GM12878 (cell line): ENCODE measurements around the gene HBB. TPM values are rescaled to one million over a fixed set of nuclear protein-coding genes. Genes with fewer than 3 reads are reported as not detected.
"Not testable (repeated sequence)": the region's sequence is repeated elsewhere in the genome, so short reads cannot be mapped to it uniquely, and the experiment has no call there.

Experiments used
- ATAC-seq: fragments of 200-7000 bp; cut with Tn5 transposase; 3 replicates; pipeline ENCODE4 v1.9.1; 2020; ENCODE audit warnings: mild to moderate bottlenecking, moderate library complexity
- BruUV-seq: library from RNA; stranded (reverse); fragments of 400-500 nt; replicated peaks from 2 replicates; lab custom pipeline; 2021; lab: Mats Ljungman, UMichigan
- CTCF ChIA-PET: fragments of 300-600 bp; sonication (Branson Sonifier 250); formaldehyde crosslinking; extraction: SDS; loops from one replicate; lab custom pipeline; 2021; ENCODE audit warnings: inconsistent platforms; lab: Yijun Ruan, JAX
- POLR2A ChIA-PET: fragments of 350-600 bp; formaldehyde crosslinking; extraction: SDS; loops from one replicate; lab custom pipeline; 2021; ENCODE audit warnings: inconsistent platforms; lab: Charles Lee
- RAD21 ChIA-PET: fragments of 300-600 bp; sonication (Branson Sonifier 250); formaldehyde crosslinking; loops from one replicate; lab custom pipeline; 2023; ENCODE audit warnings: antibody characterized with exemption; ENCODE audit not compliant: unreplicated experiment; lab: Charles Lee
- SMC1A ChIA-PET: fragments of 300-600 bp; sonication (Branson Sonifier 250); formaldehyde crosslinking; loops from one replicate; lab custom pipeline; 2023; ENCODE audit not compliant: unreplicated experiment, uncharacterized antibody; lab: Charles Lee
- DNase-seq: peaks from one replicate; pipeline ENCODE4 v3.0.0-alpha.2; 2011; ENCODE audit warnings: low read depth, low spot score
- FAIRE-seq: peaks from 3 replicates; lab custom pipeline; 2011; peaks lifted over from hg19 to GRCh38; lab: Jason Lieb, UNC
- H2AFZ ChIP-seq: 2 replicates; pipeline ENCODE4 v1.6.0; 2011; ENCODE audit warnings: low read depth, low read length, control low read depth; ENCODE audit not compliant: control insufficient read depth
- H3K27ac ChIP-seq: 2 replicates; pipeline ENCODE4 v1.5.1; 2011; ENCODE audit warnings: control low read depth; ENCODE audit not compliant: control insufficient read depth, insufficient read depth
- H3K27me3 ChIP-seq, 2 experiments: replicated peaks in 1 of 2; 2 replicates each; pipeline versions ENCODE4 v1.6.0 to v1.6.1; 2011; ENCODE audit warnings: low read length in 1 of 2; ENCODE audit not compliant: control insufficient read depth in 2 of 2, insufficient read depth in 2 of 2
- H3K36me3 ChIP-seq, 2 experiments: 2 replicates each; pipeline ENCODE4 v1.5.1; 2011; ENCODE audit warnings: low read length in 1 of 2; ENCODE audit not compliant: control insufficient read depth in 2 of 2, insufficient read depth in 2 of 2
- H3K4me1 ChIP-seq: 2 replicates; pipeline ENCODE4 v1.6.1; 2011; ENCODE audit warnings: mild to moderate bottlenecking, low read length, moderate library complexity, mixed read lengths; ENCODE audit not compliant: control insufficient read depth, insufficient read depth
- H3K4me2 ChIP-seq: 2 replicates; pipeline ENCODE4 v1.6.0; 2011; ENCODE audit warnings: control low read depth; ENCODE audit not compliant: control insufficient read depth, insufficient read depth
- H3K4me3 ChIP-seq: fragments of 200-600 bp; sonication (generic); 2 replicates; pipeline ENCODE4 v1.5.1; 2016
- H3K79me2 ChIP-seq: 2 replicates; pipeline ENCODE4 v1.6.0; 2011; ENCODE audit warnings: low read length; ENCODE audit not compliant: control insufficient read depth, insufficient read depth
- H3K9ac ChIP-seq: 2 replicates; pipeline ENCODE4 v1.8.0; 2011; ENCODE audit warnings: low read length, control low read depth, mixed read lengths; ENCODE audit not compliant: control insufficient read depth, insufficient read depth
- H3K9me3 ChIP-seq: replicated peaks from 3 replicates; pipeline ENCODE4 v1.5.1; 2011; ENCODE audit warnings: mild to moderate bottlenecking, low read length; ENCODE audit not compliant: control insufficient read depth, insufficient read depth
- H4K20me1 ChIP-seq: 2 replicates; pipeline ENCODE4 v1.6.0; 2011; ENCODE audit not compliant: control insufficient read depth, insufficient read depth
- WGBS: methylation state at CpG from one replicate; pipeline ENCODE4 v1.1.6; 2016; ENCODE audit warnings: low lambda C conversion rate; ENCODE audit not compliant: insufficient replicate concordance, insufficient coverage; ENCODE audit errors: missing lambda C conversion rate; 5-methylcytosine and 5-hydroxymethylcytosine counted together
- in situ Hi-C: fragments of 300-500 bp; cut with MboI; formaldehyde crosslinking; loops from 9 replicates; pipeline ENCODE4 v1.14.3; 2018; ENCODE audit warnings: mixed read lengths
- intact Hi-C: fragments of 100-400 bp; cut with micrococcal nuclease; formaldehyde crosslinking; loops from one replicate; pipeline ENCODE4 v1.14.2; 2022; ENCODE audit not compliant: unreplicated experiment
- polyA plus RNA-seq, 11 experiments: library from polyadenylated mRNA; depleted of rRNA in 4 of 11; unstranded in 6 of 11; stranded (reverse) in 5 of 11; fragments of >200 nt; fragmentation: Nextera tagmentation in 4 of 11; fragmentation: Illumina TruSeq in 1 of 11; extraction: Ambion mirVana in 4 of 11; extraction: Trizol in 1 of 11; gene quantifications; 1 replicate in 1 of 11; 2 replicates in 10 of 11; pipeline versions ENCODE4 v1.2.1 to v1.2.3, GENCODE V29; 2011 to 2016; ENCODE audit warnings: inconsistent platforms in 2 of 11, missing spikeins in 2 of 11, low read depth in 1 of 11
- total RNA-seq, 4 experiments: library from RNA; depleted of rRNA in 3 of 4; stranded (reverse); fragments of >200 nt in 3 of 4; fragmentation: Illumina TruSeq in 1 of 4; extraction: Trizol in 1 of 4; gene quantifications; 2 replicates each; pipeline versions ENCODE4 v1.2.1 to v1.2.3, GENCODE V29; 2013 to 2021

The HBB gene
- total and polyA plus RNA-seq, 10 of the 15 experiments (the other 5 are each of a cell fraction or from before 2014, with no cell fraction given), result 0.36 TPM; not detected in 9

- H3K4me1 ChIP-seq, H3K9ac ChIP-seq, H3K27ac ChIP-seq, RAD21 ChIA-PET, BruUV-seq, intact Hi-C loops, H3K27me3 ChIP-seq, POLR2A ChIA-PET, DNase-seq, in situ Hi-C loops, FAIRE-seq, H3K36me3 ChIP-seq, H4K20me1 ChIP-seq, H3K9me3 ChIP-seq, CTCF ChIA-PET, H3K79me2 ChIP-seq, H3K4me2 ChIP-seq, SMC1A ChIA-PET, H2AFZ ChIP-seq, ATAC-seq, H3K4me3 ChIP-seq: not testable (repeated sequence)
- WGBS, result 2% methylated on average over 4 of the region's 9 CpGs
These were observed 28.0 kb upstream of the HBB start, which contains the start of gene HBG2 for GRCh38 chr11:5254646-5255413. HBG2 (minus strand) TSS chr11:5254781; CDS start chr11:5254728, 53 bp downstream.

- H3K27me3 ChIP-seq, H3K9ac ChIP-seq, FAIRE-seq, POLR2A ChIA-PET, H3K36me3 ChIP-seq, BruUV-seq, SMC1A ChIA-PET, intact Hi-C loops, H3K79me2 ChIP-seq, H2AFZ ChIP-seq, ATAC-seq, H3K9me3 ChIP-seq, RAD21 ChIA-PET, H3K4me1 ChIP-seq, H4K20me1 ChIP-seq, in situ Hi-C loops, CTCF ChIA-PET, DNase-seq, H3K4me2 ChIP-seq, H3K4me3 ChIP-seq, H3K27ac ChIP-seq: not testable (repeated sequence)
- WGBS, result 26% methylated on average over 2 of the region's 2 CpGs
These were observed 27.2 kb upstream of the HBB start for GRCh38 chr11:5254023-5254422.

GRCh38 chr11:5253440-5253839, 26.6 kb upstream of the HBB start:
- H3K27me3 ChIP-seq, FAIRE-seq, SMC1A ChIA-PET, H4K20me1 ChIP-seq, H2AFZ ChIP-seq, H3K4me2 ChIP-seq, CTCF ChIA-PET, H3K9ac ChIP-seq, H3K79me2 ChIP-seq, H3K36me3 ChIP-seq, BruUV-seq, ATAC-seq, H3K9me3 ChIP-seq, H3K4me1 ChIP-seq, DNase-seq, H3K4me3 ChIP-seq, POLR2A ChIA-PET, H3K27ac ChIP-seq, RAD21 ChIA-PET, intact Hi-C loops, in situ Hi-C loops: not testable (repeated sequence)
- 93% methylated on average over 5 of the region's 5 CpGs for WGBS
